ENCODE results near the gene ATOH7. TPM values are rescaled to one million over a fixed set of nuclear protein-coding genes. Genes with fewer than 3 reads are reported as not detected.

ATOH7 gene
- polyA plus RNA-seq, 1 donor (not counting 4 experiments of a cell fraction or from before 2014, with no cell fraction given), result not detected

- Histone ChIP-seq H3K79me2 (ENCODE audit: control insufficient read depth, insufficient read depth, low read length) (no peaks in the 10 kb centered on the region), H3K4me2 (ENCODE audit: control insufficient read depth, extremely low read depth, insufficient read depth, low read depth, low read length) (no peak overlapping the region), H3K36me3 (ENCODE audit: control insufficient read depth in 2 of 2, extremely low read depth in 1 of 2, insufficient read depth in 2 of 2, low read length in 2 of 2) (no peaks in the 10 kb centered on the region), H3K4me1 (ENCODE audit: control insufficient read depth, extremely low read depth, insufficient read depth, low read length) (peaks cover 4% of the 10 kb centered on the region), H3K4me3 (ENCODE audit: control insufficient read depth in 2 of 3, extremely low read depth in 1 of 3, insufficient read depth in 2 of 3, low read depth in 1 of 3, low read length in 3 of 3) (no peak overlapping the region), H3K9ac (ENCODE audit: control insufficient read depth, extremely low read depth, insufficient read depth, low read length) (no peak overlapping the region), H4K20me1 (ENCODE audit: control insufficient read depth, extremely low read depth, insufficient read depth, low read length) (no peaks in the 10 kb centered on the region), H3K9me3 (ENCODE audit: control insufficient read depth, low read depth, low read length) (no peaks in the 10 kb centered on the region), H3K27ac (ENCODE audit: control insufficient read depth, insufficient read depth, low read length) (no peak overlapping the region), H3K27me3 (ENCODE audit: control insufficient read depth, extremely low read depth, insufficient read depth, low read length) (no peaks in the 10 kb centered on the region), H3K9me1 (ENCODE audit: control insufficient read depth, extremely low read depth, insufficient read depth, low read length) (no peaks in the 10 kb centered on the region), H2AFZ (ENCODE audit: control insufficient read depth, low read length) (no peak overlapping the region)
- no peak for FAIRE-seq
- no peak for DNase-seq (ENCODE audit: low read depth, low spot score)
- dilution Hi-C loops (cut with MboI; ENCODE audit: extremely low pct_ligation_motif_present, low sequenced_read_pairs), result no loop called here
- TF ChIP-seq CTCF (optimal IDR thresholded peaks at IDR 0.05 in 1 of 3, IDR thresholded peaks at IDR 0.05 in 1 of 3, conservative IDR thresholded peaks at IDR 0.05 in 1 of 3; ENCODE audit: extremely low read depth in 1 of 3, insufficient read depth in 2 of 3, low read length in 3 of 3) (no peak), EZH2 (IDR thresholded peaks at IDR 0.05; ENCODE audit: low read length) (no peak)
Observed at GRCh38 chr10:68235581-68235980, 3.7 kb upstream of the ATOH7 start.

GRCh38 chr10:68235111-68235510 lies 3.2 kb upstream of the ATOH7 start:
- Histone ChIP-seq H3K9ac (ENCODE audit: control insufficient read depth, extremely low read depth, insufficient read depth, low read length) (no peak overlapping the region), H3K4me3 (ENCODE audit: control insufficient read depth in 2 of 3, extremely low read depth in 1 of 3, insufficient read depth in 2 of 3, low read depth in 1 of 3, low read length in 3 of 3) (no peak overlapping the region), H3K36me3 (ENCODE audit: control insufficient read depth in 2 of 2, extremely low read depth in 1 of 2, insufficient read depth in 2 of 2, low read length in 2 of 2) (no peaks in the 10 kb centered on the region), H3K4me1 (ENCODE audit: control insufficient read depth, extremely low read depth, insufficient read depth, low read length) (peaks cover 4% of the 10 kb centered on the region), H3K27ac (ENCODE audit: control insufficient read depth, insufficient read depth, low read length) (no peak overlapping the region), H3K27me3 (ENCODE audit: control insufficient read depth, extremely low read depth, insufficient read depth, low read length) (no peaks in the 10 kb centered on the region), H3K4me2 (ENCODE audit: control insufficient read depth, extremely low read depth, insufficient read depth, low read depth, low read length) (no peak overlapping the region), H3K79me2 (ENCODE audit: control insufficient read depth, insufficient read depth, low read length) (no peaks in the 10 kb centered on the region), H3K9me1 (ENCODE audit: control insufficient read depth, extremely low read depth, insufficient read depth, low read length) (no peaks in the 10 kb centered on the region), H3K9me3 (ENCODE audit: control insufficient read depth, low read depth, low read length) (no peaks in the 10 kb centered on the region), H2AFZ (ENCODE audit: control insufficient read depth, low read length) (no peak overlapping the region), H4K20me1 (ENCODE audit: control insufficient read depth, extremely low read depth, insufficient read depth, low read length) (no peaks in the 10 kb centered on the region)
- peak; percentile 81 for FAIRE-seq
- dilution Hi-C loops (cut with MboI; ENCODE audit: extremely low pct_ligation_motif_present, low sequenced_read_pairs), result no loop called here
- TF ChIP-seq EZH2 (IDR thresholded peaks at IDR 0.05; ENCODE audit: low read length) (no peak), CTCF (optimal IDR thresholded peaks at IDR 0.05 in 1 of 3, IDR thresholded peaks at IDR 0.05 in 1 of 3, conservative IDR thresholded peaks at IDR 0.05 in 1 of 3; ENCODE audit: extremely low read depth in 1 of 3, insufficient read depth in 2 of 3, low read length in 3 of 3) (no peak)
- no peak for DNase-seq (ENCODE audit: low read depth, low spot score)

Measured in keratinocyte (primary cell).